Ascending aorta (tissue), 2 donors: ENCODE measurements around the gene ZMAT3. TPM values are rescaled to one million over a fixed set of nuclear protein-coding genes. Genes with fewer than 3 reads are reported as not detected.

Experiments
- DNase-seq, 2 donors: peaks; one replicate each; pipeline ENCODE4 v3.0.0-alpha.2; 2019; ENCODE audit warnings: low spot score in 2 of 2
- H3K27ac ChIP-seq, 2 donors: fragments of 200-600 bp; sonication (generic); one replicate each; pipeline ENCODE4 v1.5.1; 2016 to 2017; ENCODE audit warnings: mild to moderate bottlenecking in 1 of 2
- H3K27me3 ChIP-seq: fragments of 200-600 bp; sonication (generic); one replicate; pipeline ENCODE4 v1.5.1; 2017
- H3K36me3 ChIP-seq, 2 donors: fragments of 200-600 bp; sonication (generic); one replicate each; pipeline ENCODE4 v1.5.1; 2016
- H3K4me1 ChIP-seq, 2 donors: fragments of 200-600 bp; sonication (generic); one replicate each; pipeline ENCODE4 v1.5.1; 2016 to 2017; ENCODE audit warnings: mild to moderate bottlenecking in 1 of 2
- H3K4me3 ChIP-seq, 2 donors: fragments of 200-600 bp; sonication (generic); one replicate each; pipeline ENCODE4 v1.5.1; 2016 to 2017; ENCODE audit warnings: mild to moderate bottlenecking in 1 of 2
- H3K9me3 ChIP-seq, 2 donors: fragments of 200-600 bp; sonication (generic); one replicate each; pipeline ENCODE4 v1.5.1; 2016
- intact Hi-C: fragments of 100-400 bp; cut with DNase I; formaldehyde crosslinking; loops from one replicate; pipeline ENCODE4 v1.15.1; 2023
- total RNA-seq: library from RNA; depleted of rRNA; stranded (reverse); fragments of >200 nt; gene quantifications from one replicate; pipeline ENCODE4 v1.1.0, GENCODE V29; 2016
- TF ChIP-seq, protein P1 (sequence below), 3 experiments: fragments of 200-600 bp in 2 of 3; fragments of 450-650 bp in 1 of 3; sonication (generic) in 2 of 3; IDR thresholded peaks; one replicate each; pipeline ENCODE4 v1.5.1; 2016 to 2019; ENCODE audit warnings: antibody characterized with exemption in 3 of 3, mild to moderate bottlenecking in 1 of 3, moderate library complexity in 1 of 3

Gene ZMAT3
- total RNA-seq, 1 donor from 2014 or later, result 38.0 TPM

DNA sequence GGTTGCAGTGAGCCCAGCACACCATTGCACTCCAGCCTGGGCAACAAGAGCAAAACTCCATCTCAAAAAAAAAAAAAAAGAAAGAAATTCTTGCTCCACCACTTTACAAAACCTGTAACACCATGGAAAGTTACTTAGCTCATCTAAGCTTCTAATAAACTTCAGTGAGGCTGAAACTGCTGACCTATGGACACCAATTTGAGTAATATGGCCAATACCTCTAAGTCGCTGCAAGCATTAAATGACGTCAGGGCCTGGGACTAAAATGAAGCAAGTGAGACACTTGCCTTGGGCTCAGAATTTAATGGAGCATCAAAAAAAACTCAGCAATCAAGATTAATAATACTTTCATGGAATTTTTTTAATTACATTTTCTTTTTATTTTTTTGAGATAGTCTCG lies 42.5 kb downstream of the ZMAT3 start:
- H3K27ac ChIP-seq, result no peak overlapping the region
- H3K4me3 ChIP-seq, result no peak overlapping the region
- no peak for DNase-seq
- H3K9me3 ChIP-seq, result no peaks in the 10 kb centered on the region
- intact Hi-C loops, result no loop called here
- H3K27me3 ChIP-seq, result no peaks in the 10 kb centered on the region
- H3K4me1 ChIP-seq, result no peaks in the 10 kb centered on the region
- TF ChIP-seq, protein P1, sequence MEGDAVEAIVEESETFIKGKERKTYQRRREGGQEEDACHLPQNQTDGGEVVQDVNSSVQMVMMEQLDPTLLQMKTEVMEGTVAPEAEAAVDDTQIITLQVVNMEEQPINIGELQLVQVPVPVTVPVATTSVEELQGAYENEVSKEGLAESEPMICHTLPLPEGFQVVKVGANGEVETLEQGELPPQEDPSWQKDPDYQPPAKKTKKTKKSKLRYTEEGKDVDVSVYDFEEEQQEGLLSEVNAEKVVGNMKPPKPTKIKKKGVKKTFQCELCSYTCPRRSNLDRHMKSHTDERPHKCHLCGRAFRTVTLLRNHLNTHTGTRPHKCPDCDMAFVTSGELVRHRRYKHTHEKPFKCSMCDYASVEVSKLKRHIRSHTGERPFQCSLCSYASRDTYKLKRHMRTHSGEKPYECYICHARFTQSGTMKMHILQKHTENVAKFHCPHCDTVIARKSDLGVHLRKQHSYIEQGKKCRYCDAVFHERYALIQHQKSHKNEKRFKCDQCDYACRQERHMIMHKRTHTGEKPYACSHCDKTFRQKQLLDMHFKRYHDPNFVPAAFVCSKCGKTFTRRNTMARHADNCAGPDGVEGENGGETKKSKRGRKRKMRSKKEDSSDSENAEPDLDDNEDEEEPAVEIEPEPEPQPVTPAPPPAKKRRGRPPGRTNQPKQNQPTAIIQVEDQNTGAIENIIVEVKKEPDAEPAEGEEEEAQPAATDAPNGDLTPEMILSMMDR (IDR thresholded peaks at IDR 0.05), result no peak
- peaks cover 0 to 6% of the 10 kb centered on the region in 2 donors for H3K36me3 ChIP-seq

DNA sequence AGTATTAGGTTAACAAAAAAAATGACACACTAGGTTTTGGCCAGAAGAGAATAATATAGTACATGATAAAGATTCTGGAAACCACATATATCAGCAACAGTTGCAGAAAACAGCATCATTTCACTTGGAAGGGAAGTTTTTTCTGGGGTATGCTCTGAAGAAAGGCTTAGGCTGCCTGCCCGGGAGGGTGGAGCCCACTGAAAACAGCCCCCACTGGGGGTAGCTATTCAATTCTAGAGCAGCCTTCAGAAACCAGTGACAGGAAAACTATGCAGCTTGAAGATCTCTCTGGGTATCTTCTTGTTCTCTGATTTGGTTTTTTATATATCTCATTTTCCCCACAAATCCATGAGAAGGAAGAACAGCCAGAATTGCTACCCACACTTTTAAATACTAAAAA lies 43.2 kb downstream of the ZMAT3 start:
- H3K36me3 ChIP-seq, result peaks cover 0 to 6% of the 10 kb centered on the region in 2 donors
- H3K9me3 ChIP-seq, result no peaks in the 10 kb centered on the region
- intact Hi-C loops, result no loop called here
- H3K4me1 ChIP-seq, result no peaks in the 10 kb centered on the region
- H3K27me3 ChIP-seq, result no peaks in the 10 kb centered on the region
- DNase-seq, result no peak
- no peak overlapping the region for H3K4me3 ChIP-seq
- H3K27ac ChIP-seq, result peak overlapping the region in 1 of 2 donors; percentile 19
- TF ChIP-seq, protein P1 (IDR thresholded peaks at IDR 0.05), result no peak

DNA sequence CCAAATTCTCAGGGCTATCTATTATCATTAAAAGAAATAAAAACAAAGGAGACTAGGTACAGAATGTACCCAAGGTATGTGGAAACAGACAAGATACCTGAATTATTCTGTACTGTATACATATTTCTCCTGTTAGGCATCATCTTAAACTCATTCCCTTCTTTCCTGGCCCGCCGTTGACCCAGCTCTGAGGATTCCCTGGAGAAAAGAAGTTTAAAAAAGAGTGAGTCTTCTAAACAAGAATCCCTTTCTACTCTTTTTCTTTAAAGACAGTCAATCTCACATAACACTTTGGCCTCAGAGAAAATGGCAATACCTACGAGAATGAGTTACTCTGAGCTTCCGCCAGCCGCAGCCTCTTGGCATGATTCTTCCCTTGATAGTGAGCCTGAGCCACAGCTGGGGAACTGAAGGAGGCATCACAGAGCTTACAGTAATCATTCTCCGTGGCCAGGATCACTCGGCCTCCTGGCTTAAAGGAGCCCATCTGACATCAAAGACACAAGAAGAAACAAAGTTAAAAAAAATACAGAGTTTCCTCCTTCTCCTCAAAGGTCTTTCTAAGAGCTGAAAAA lies 44.2 kb downstream of the ZMAT3 start:
- H3K9me3 ChIP-seq, result no peaks in the 10 kb centered on the region
- peaks cover 0 to 6% of the 10 kb centered on the region in 2 donors for H3K36me3 ChIP-seq
- no peaks in the 10 kb centered on the region for H3K27me3 ChIP-seq
- no peak overlapping the region for H3K4me3 ChIP-seq
- intact Hi-C loops, result no loop called here
- no peaks in the 10 kb centered on the region for H3K4me1 ChIP-seq
- TF ChIP-seq, protein P1 (IDR thresholded peaks at IDR 0.05), result no peak
- H3K27ac ChIP-seq, result no peak overlapping the region
- no peak for DNase-seq

DNA sequence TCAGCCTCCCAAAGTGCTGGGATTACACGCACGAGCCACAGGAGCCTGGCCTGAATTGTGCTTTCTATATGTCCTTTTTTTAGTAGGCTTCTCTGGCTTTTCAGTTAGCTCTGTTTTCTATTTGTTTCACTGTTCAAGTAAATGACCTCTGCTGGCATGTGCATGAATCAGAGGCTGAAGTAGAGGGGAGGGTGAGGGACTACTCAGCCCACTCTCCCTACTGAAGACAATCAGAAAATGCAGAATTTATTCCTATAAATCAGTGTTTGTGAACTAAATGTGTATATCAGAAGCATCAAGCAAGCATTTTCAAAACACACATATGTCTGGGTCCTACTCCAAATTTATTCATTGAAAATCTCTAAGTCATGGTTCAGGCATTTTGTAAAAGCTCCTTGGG lies 45.0 kb downstream of the ZMAT3 start:
- TF ChIP-seq, protein P1 (IDR thresholded peaks at IDR 0.05), result no peak
- H3K36me3 ChIP-seq, result peaks cover 0 to 6% of the 10 kb centered on the region in 2 donors
- H3K4me3 ChIP-seq, result no peak overlapping the region
- peak overlapping the region in 1 of 2 donors; percentile 24 for H3K27ac ChIP-seq
- no peaks in the 10 kb centered on the region for H3K27me3 ChIP-seq
- DNase-seq, result no peak
- intact Hi-C loops, result no loop called here
- H3K9me3 ChIP-seq, result no peaks in the 10 kb centered on the region
- no peaks in the 10 kb centered on the region for H3K4me1 ChIP-seq

DNA sequence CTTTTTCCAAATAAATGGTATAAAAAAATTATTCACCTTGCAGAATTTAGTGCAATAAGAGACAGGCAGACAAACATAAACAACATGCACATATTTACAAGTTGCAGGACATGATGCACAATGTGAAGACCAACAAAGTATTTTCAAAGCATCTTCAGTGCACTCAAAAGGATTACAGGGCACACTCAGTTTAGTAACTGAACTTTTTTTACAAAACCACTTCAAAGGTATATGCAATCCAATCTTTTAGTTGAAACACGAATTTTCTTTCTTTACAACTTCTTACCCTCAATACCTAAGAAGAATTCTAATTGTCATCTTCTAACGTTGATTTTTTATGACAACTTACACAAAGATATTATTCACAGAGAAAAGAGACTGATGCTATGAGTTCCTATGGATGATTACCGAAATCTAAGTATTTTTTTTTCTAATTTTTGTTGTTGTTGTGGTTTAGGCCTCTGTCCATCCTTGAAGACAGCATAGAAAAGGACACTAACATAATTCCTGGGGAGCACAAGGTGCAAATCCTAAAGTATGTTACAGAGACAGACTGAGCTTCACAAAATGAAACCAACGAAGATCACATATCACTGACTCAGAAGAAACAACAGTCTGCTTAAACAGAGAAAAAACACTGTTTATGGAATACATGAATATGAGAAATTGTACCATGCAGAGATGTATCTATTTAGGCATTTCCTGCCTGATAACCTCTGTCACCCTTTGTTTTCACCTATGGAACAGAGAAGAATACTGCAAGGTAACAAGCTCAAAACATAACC lies 50.3 kb downstream of the ZMAT3 start:
- H3K27ac ChIP-seq, result no peak overlapping the region
- no peaks in the 10 kb centered on the region for H3K9me3 ChIP-seq
- intact Hi-C loops, result no loop called here
- H3K27me3 ChIP-seq, result no peaks in the 10 kb centered on the region
- H3K4me1 ChIP-seq, result peaks cover 0 to 2% of the 10 kb centered on the region in 2 donors
- H3K36me3 ChIP-seq, result peaks cover 0 to 6% of the 10 kb centered on the region in 2 donors
- DNase-seq, result no peak
- TF ChIP-seq, protein P1 (IDR thresholded peaks at IDR 0.05), result no peak
- no peak overlapping the region for H3K4me3 ChIP-seq
